Parathyroid adenoma (tissue), 2 donors: Measurements from ENCODE around the gene SLC2A4RG.

Experiments
- H2AFZ ChIP-seq: fragments of 300-600 bp; sonication (generic); one replicate; pipeline ENCODE4 v1.7.0; 2017; ENCODE audit warnings: antibody characterized with exemption, mild to moderate bottlenecking
- H3K27ac ChIP-seq: fragments of 300-600 bp; sonication (generic); one replicate; pipeline ENCODE4 v1.7.0; 2017
- H3K27me3 ChIP-seq: fragments of 300-600 bp; sonication (generic); one replicate; pipeline ENCODE4 v1.7.0; 2017; ENCODE audit warnings: low read length; ENCODE audit not compliant: control insufficient read depth, insufficient read depth
- H3K36me3 ChIP-seq: fragments of 300-600 bp; sonication (generic); one replicate; pipeline ENCODE4 v1.7.0; 2017; ENCODE audit warnings: low read length; ENCODE audit not compliant: control insufficient read depth, insufficient read depth
- H3K4me1 ChIP-seq: fragments of 300-600 bp; sonication (generic); one replicate; pipeline ENCODE4 v1.7.0; 2017; ENCODE audit warnings: control low read depth
- H3K4me2 ChIP-seq: fragments of 300-600 bp; sonication (generic); one replicate; pipeline ENCODE4 v1.7.0; 2017; ENCODE audit warnings: low read length
- H3K4me3 ChIP-seq: fragments of 300-600 bp; sonication (generic); one replicate; pipeline ENCODE4 v1.7.0; 2017; ENCODE audit warnings: low read depth, low read length
- H3K79me2 ChIP-seq: fragments of 300-600 bp; sonication (generic); one replicate; pipeline ENCODE4 v1.7.0; 2017; ENCODE audit warnings: control low read depth
- H3K9ac ChIP-seq: fragments of 300-600 bp; sonication (generic); one replicate; pipeline ENCODE4 v1.7.0; 2017; ENCODE audit warnings: mild to moderate bottlenecking
- H3K9me3 ChIP-seq: fragments of 300-600 bp; sonication (generic); one replicate; pipeline ENCODE4 v1.7.0; 2017; ENCODE audit warnings: low read length; ENCODE audit not compliant: control insufficient read depth
- CTCF ChIP-seq: fragments of 300-600 bp; sonication (generic); IDR thresholded peaks from one replicate; pipeline ENCODE4 v1.7.0; 2017; ENCODE audit warnings: antibody characterized with exemption, mild to moderate bottlenecking
- donor health status: primary hyperparathyroidism.

SLC2A4RG gene

GRCh38 chr20:63701051-63701328 lies 38.6 kb upstream of the SLC2A4RG start:
- Histone ChIP-seq H3K4me3 (no peak overlapping the region), H3K27ac (no peak overlapping the region), H3K36me3 (no peaks in the 10 kb centered on the region), H3K4me1 (no peaks in the 10 kb centered on the region), H3K4me2 (no peak overlapping the region), H3K9me3 (no peaks in the 10 kb centered on the region), H3K79me2 (peaks cover 48% of the 10 kb centered on the region), H2AFZ (no peak overlapping the region), H3K9ac (no peak overlapping the region), H3K27me3 (no peaks in the 10 kb centered on the region)
- TF ChIP-seq CTCF = no peak

DNA sequence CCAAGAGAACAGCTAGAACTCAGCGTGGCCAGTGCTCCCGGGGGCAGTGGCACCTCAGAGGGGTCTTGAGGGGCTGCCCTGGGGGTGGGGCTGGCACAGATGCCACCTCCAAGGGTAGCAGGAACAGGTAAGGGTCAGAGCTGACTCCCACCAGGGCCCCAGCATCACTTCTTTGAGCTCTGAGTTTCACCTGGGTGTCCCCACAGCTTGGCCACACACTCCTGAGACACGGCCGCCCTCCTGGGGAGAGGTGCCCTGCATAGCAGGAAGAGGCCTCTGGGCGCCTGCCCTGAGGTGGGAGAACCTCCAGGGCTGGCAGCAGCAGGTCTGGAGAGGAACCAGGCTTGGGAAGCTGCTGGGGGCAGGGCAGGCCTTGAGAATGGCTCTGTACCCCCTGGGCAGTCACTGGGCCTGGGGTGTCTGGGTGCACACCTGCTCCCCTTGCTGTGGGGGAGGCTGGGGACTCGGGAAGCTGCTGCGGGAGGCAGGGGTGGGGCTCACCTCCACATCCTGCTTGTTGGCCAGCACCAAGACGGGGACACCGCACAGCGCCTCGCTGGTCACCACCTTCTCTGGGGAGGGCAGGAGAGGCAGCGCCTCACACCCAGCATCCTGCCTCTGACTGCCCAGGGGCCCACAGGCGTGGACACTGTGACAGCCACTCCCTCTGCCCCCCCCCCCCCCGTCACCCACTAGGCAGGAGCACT lies 38.1 kb upstream of the SLC2A4RG start:
- Histone ChIP-seq H3K9ac (no peak overlapping the region), H3K9me3 (no peaks in the 10 kb centered on the region), H3K27ac (no peak overlapping the region), H3K4me2 (no peak overlapping the region), H3K4me3 (no peak overlapping the region), H3K79me2 (peaks cover 53% of the 10 kb centered on the region), H2AFZ (no peak overlapping the region), H3K36me3 (no peaks in the 10 kb centered on the region), H3K27me3 (no peaks in the 10 kb centered on the region), H3K4me1 (peaks cover 3% of the 10 kb centered on the region)
- TF ChIP-seq CTCF = no peak

GRCh38 chr20:63702036-63702665 lies 37.4 kb upstream of the SLC2A4RG start:
- Histone ChIP-seq H3K27me3 (no peaks in the 10 kb centered on the region), H3K4me2 (no peak overlapping the region), H2AFZ (no peak overlapping the region), H3K79me2 (peaks cover 54% of the 10 kb centered on the region), H3K9me3 (no peaks in the 10 kb centered on the region), H3K27ac (no peak overlapping the region), H3K36me3 (no peaks in the 10 kb centered on the region), H3K9ac (no peak overlapping the region), H3K4me1 (peaks cover 6% of the 10 kb centered on the region), H3K4me3 (no peak overlapping the region)
- no peak for TF ChIP-seq CTCF

- H3K36me3 ChIP-seq = no peaks in the 10 kb centered on the region
- peaks cover 6% of the 10 kb centered on the region for H3K4me1 ChIP-seq
- H3K9ac ChIP-seq = no peak overlapping the region
- H3K4me3 ChIP-seq = no peak overlapping the region
- H3K27me3 ChIP-seq = no peaks in the 10 kb centered on the region
- TF ChIP-seq CTCF = no peak
- H3K27ac ChIP-seq = no peak overlapping the region
- H2AFZ ChIP-seq = no peak overlapping the region
- H3K4me2 ChIP-seq = no peak overlapping the region
- H3K79me2 ChIP-seq = peaks cover 54% of the 10 kb centered on the region
- H3K9me3 ChIP-seq = no peaks in the 10 kb centered on the region
These were observed 36.7 kb upstream of the SLC2A4RG start for GRCh38 chr20:63702751-63703470.
